CD4-positive, alpha-beta T cell (primary cell): ENCODE results near the gene VTI1A. TPM values are rescaled to one million over a fixed set of nuclear protein-coding genes. Genes with fewer than 3 reads are reported as not detected.

ENCODE experiments used
- ATAC-seq: fragments of 200-7000 bp; cut with Tn5 transposase; one replicate; pipeline ENCODE4 v1.10.0; 2022; ENCODE audit warnings: mild to moderate bottlenecking; ENCODE audit not compliant: poor library complexity
- CTCF ChIA-PET: fragments of 350-600 bp; sonication (Branson Sonifier 250); formaldehyde crosslinking; loops from one replicate; lab custom pipeline; 2021; ENCODE audit warnings: antibody characterized with exemption, inconsistent platforms; lab: Charles Lee
- POLR2A ChIA-PET: fragments of 350-600 bp; sonication (Branson Sonifier 250); formaldehyde crosslinking; loops from one replicate; lab custom pipeline; 2021; ENCODE audit warnings: antibody characterized with exemption, inconsistent platforms; lab: Charles Lee
- DNase-seq, 14 experiments: peaks; one replicate each; pipeline ENCODE4 v3.0.0-alpha.2; 2013 to 2020; ENCODE audit warnings: mixed read lengths in 2 of 14
- H3K27ac ChIP-seq, 2 donors: one replicate each; pipeline versions ENCODE4 v1.5.1 to v1.7.0; 2013; ENCODE audit warnings: low read length in 2 of 2, low read depth in 1 of 2, mild to moderate bottlenecking in 1 of 2
- H3K27me3 ChIP-seq, 2 experiments: 1 replicate in 1 of 2; 2 replicates in 1 of 2; pipeline versions ENCODE4 v1.6.1 to v1.7.0; 2013; ENCODE audit warnings: low read length in 2 of 2, control low read depth in 1 of 2, mild to moderate bottlenecking in 1 of 2, moderate library complexity in 1 of 2; ENCODE audit not compliant: insufficient read depth in 2 of 2, control insufficient read depth in 1 of 2
- H3K36me3 ChIP-seq: one replicate; pipeline ENCODE4 v1.6.1; 2013; ENCODE audit warnings: low read length, control low read depth; ENCODE audit not compliant: insufficient read depth
- H3K4me1 ChIP-seq: one replicate; pipeline ENCODE4 v1.6.1; 2013; ENCODE audit warnings: low read length, control low read depth; ENCODE audit not compliant: insufficient read depth
- H3K4me3 ChIP-seq: one replicate; pipeline ENCODE4 v1.5.1; 2013; ENCODE audit warnings: mild to moderate bottlenecking, low read length, moderate library complexity
- H3K9me3 ChIP-seq, 2 experiments: 1 replicate in 1 of 2; 2 replicates in 1 of 2; pipeline versions ENCODE4 v1.6.1 to v1.7.0; 2013; ENCODE audit warnings: low read length in 2 of 2, mild to moderate bottlenecking in 2 of 2, control low read depth in 1 of 2, moderate library complexity in 1 of 2; ENCODE audit not compliant: control insufficient read depth in 1 of 2, insufficient read depth in 1 of 2
- H3K27ac Mint-ChIP-seq: one replicate; pipeline ENCODE4 v1.8.0; 2020; ENCODE audit warnings: mixed read lengths
- H3K27me3 Mint-ChIP-seq: one replicate; pipeline ENCODE4 v1.8.0; 2021; ENCODE audit warnings: mixed read lengths
- H3K36me3 Mint-ChIP-seq: one replicate; pipeline ENCODE4 v1.8.0; 2021; ENCODE audit warnings: low read depth, mixed read lengths
- H3K4me1 Mint-ChIP-seq: one replicate; pipeline ENCODE4 v1.8.0; 2021; ENCODE audit warnings: low read depth, mixed read lengths
- H3K4me3 Mint-ChIP-seq: one replicate; pipeline ENCODE4 v1.8.0; 2020; ENCODE audit warnings: mild to moderate bottlenecking, mixed read lengths
- H3K9me3 Mint-ChIP-seq: one replicate; pipeline ENCODE4 v1.8.0; 2020; ENCODE audit warnings: mixed read lengths
- CTCF ChIP-seq: fragments of 200-600 bp; IDR thresholded peaks from one replicate; pipeline ENCODE4 v1.8.0; 2022; ENCODE audit warnings: antibody characterized with exemption, mild to moderate bottlenecking
- intact Hi-C, 2 experiments: fragments of 100-400 bp; cut with DNase I in 1 of 2; cut with micrococcal nuclease in 1 of 2; formaldehyde crosslinking; loops; one replicate each; pipeline versions ENCODE4 v1.15.1 to v1.9.0; 2023 to 2025; cut with DNase I, micrococcal nuclease
- total RNA-seq, 174 experiments: library from RNA in 2 of 174; stranded (reverse) in 2 of 174; gene quantifications; one replicate each; pipeline ENCODE4 v1.2.3 and lab custom pipeline; 2021 to 2026

The VTI1A gene
- total RNA-seq, 2 experiments from 2014 or later, result 54.5 to 56.5 TPM

GRCh38 chr10:112502536-112502935 lies 55.5 kb downstream of the VTI1A start:
- ATAC-seq, result no peak
- Histone ChIP-seq H3K4me1 (no peaks in the 10 kb centered on the region), H3K4me3 (no peak overlapping the region), H3K27ac (no peak overlapping the region), H3K27me3 (no peaks in the 10 kb centered on the region), H3K36me3 (peaks cover 2% of the 10 kb centered on the region), H3K9me3 (no peaks in the 10 kb centered on the region)
- Mint-ChIP-seq H3K36me3 (peaks cover 20% of the 10 kb centered on the region), H3K4me1 (peaks cover 15% of the 10 kb centered on the region), H3K27me3 (no peaks in the 10 kb centered on the region), H3K9me3 (no peaks in the 10 kb centered on the region), H3K27ac (no peak overlapping the region), H3K4me3 (no peak overlapping the region)
- DNase-seq, result no peak
- intact Hi-C loops, result no loop called here
- ChIA-PET POLR2A (no interaction called here), CTCF (interaction anchor here (0.7 kb wide), 1 partner anchor 21 kb away, joined by 3 read pairs; no protein-coding TSS in a partner anchor)
- TF ChIP-seq CTCF, result no peak

DNA sequence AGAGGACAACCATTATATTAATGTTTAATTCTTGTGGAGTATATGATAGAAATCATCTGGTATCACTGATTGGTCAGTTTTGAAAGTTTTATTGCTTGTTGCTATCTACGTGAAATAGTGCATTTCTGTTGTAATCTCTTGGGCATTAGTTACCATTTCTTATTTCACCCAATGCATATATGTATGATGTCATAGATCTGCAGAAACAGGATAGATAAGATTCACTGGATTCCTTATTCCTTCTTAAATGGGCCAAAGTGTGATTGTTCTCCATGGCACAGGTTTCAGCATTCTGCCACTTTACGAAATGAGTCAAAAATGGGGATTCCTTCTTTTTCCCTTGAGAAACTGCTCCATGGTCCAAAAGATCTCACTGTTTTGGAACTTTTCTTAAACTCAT lies 56.6 kb downstream of the VTI1A start:
- H3K27ac Mint-ChIP-seq, result no peak overlapping the region
- no peaks in the 10 kb centered on the region for H3K9me3 Mint-ChIP-seq
- ATAC-seq (no peak), DNase-seq (no peak)
- no peak for TF ChIP-seq CTCF
- POLR2A ChIA-PET, result no interaction called here
- peaks cover 2% of the 10 kb centered on the region for H3K36me3 ChIP-seq
- intact Hi-C loops, result no loop called here
- no peaks in the 10 kb centered on the region for H3K27me3 ChIP-seq
- no peaks in the 10 kb centered on the region for H3K27me3 Mint-ChIP-seq
- H3K9me3 ChIP-seq, result no peaks in the 10 kb centered on the region
- H3K4me3 ChIP-seq, result no peak overlapping the region
- peaks cover 24% of the 10 kb centered on the region for H3K4me1 Mint-ChIP-seq
- H3K4me1 ChIP-seq, result no peaks in the 10 kb centered on the region
- H3K4me3 Mint-ChIP-seq, result no peak overlapping the region
- CTCF ChIA-PET, result no interaction called here
- peaks cover 19% of the 10 kb centered on the region for H3K36me3 Mint-ChIP-seq
- H3K27ac ChIP-seq, result no peak overlapping the region

DNA sequence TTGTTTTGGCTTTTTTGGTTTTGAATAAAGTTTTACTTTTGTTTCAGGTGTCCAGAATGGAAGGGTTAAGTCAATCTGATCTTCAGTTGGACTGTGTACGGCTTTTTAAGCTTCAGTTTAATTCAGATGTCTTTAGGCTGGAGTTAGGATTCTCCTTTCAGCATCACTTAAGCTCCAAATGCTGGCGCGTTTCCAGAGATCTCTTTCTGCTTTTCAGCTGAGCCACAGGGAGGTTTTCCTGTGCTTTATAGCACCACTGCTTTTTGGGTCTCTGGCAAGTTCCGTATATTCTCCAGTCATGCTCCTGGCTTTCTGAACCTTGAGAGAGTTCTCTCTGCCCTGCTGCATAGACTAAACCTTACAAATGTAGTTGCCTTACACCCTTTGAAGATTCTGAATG lies 60.0 kb downstream of the VTI1A start:
- Mint-ChIP-seq H3K27ac (no peak overlapping the region), H3K27me3 (no peaks in the 10 kb centered on the region), H3K4me1 (peaks cover 31% of the 10 kb centered on the region), H3K4me3 (no peak overlapping the region), H3K9me3 (no peaks in the 10 kb centered on the region), H3K36me3 (peaks cover 19% of the 10 kb centered on the region)
- H3K4me3 ChIP-seq, result no peak overlapping the region
- no peak for TF ChIP-seq CTCF
- no peak overlapping the region for H3K27ac ChIP-seq
- ChIA-PET CTCF (no interaction called here), POLR2A (no interaction called here)
- intact Hi-C loops, result no loop called here
- no peaks in the 10 kb centered on the region for H3K36me3 ChIP-seq
- H3K27me3 ChIP-seq, result no peaks in the 10 kb centered on the region
- ATAC-seq, result no peak
- H3K9me3 ChIP-seq, result no peaks in the 10 kb centered on the region
- DNase-seq, result no peak
- H3K4me1 ChIP-seq, result no peaks in the 10 kb centered on the region
